Measurements from ENCODE around the gene HTR2B. TPM values are rescaled to one million over a fixed set of nuclear protein-coding genes. Genes with fewer than 3 reads are reported as not detected.

Gene HTR2B
- total RNA-seq, 1 experiment from 2014 or later, result not detected

DNA sequence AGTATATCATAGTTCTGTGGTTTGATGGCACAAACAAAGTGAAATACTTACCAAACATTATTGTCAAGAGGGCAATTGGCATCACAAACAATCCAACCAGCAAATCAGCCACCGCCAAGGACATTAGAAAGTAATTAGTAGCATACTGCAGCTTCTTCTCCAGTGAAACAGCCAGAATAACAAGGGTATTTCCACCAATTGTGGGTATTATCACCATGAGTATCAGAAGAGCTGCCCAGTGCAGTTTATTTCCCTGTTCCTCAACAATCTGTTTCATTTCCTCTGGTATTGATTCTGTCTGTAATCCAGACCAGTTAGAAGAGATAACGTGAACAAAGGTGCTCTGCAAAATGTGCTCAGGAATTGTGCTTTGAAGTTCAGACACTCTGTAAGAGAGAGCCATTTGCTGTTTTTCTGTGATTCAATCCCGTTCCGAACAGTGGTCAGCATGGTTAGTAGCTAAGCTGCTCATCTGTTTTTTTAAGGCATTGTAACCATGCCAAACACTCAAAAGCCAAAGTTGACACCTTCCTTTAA is 1.4 kb downstream of the HTR2B start:
- intact Hi-C loops (cut with micrococcal nuclease), result no loop called here
- H3K4me3 ChIP-seq (replicated peaks in 1 of 2; ENCODE audit: low read depth in 1 of 2, low read length in 2 of 2), result no peak overlapping the region
- no peak overlapping the region for H3K4me2 ChIP-seq (ENCODE audit: low read length)
- no peaks in the 10 kb centered on the region for H3K27me3 ChIP-seq (ENCODE audit: insufficient read depth, low read length)
- H4K20me1 ChIP-seq (ENCODE audit: insufficient read depth), result peaks cover 10% of the 10 kb centered on the region; the same call in 1 of the 2 replicates
- H3K9me2 ChIP-seq (ENCODE audit: insufficient read depth), result no peaks in the 10 kb centered on the region
- ChIA-PET POLR2A (no interaction called here), RAD21 (ENCODE audit: low non-redundant PET in 1 of 2, low total read pairs in 2 of 2, uncharacterized antibody in 2 of 2, unreplicated experiment in 2 of 2) (no interaction called here), CTCF (no interaction called here)
- BruUV-seq (replicated peaks), result no TSS peak
- H3K27ac ChIP-seq (ENCODE audit: low read depth, low read length), result no peak overlapping the region
- H3K4me1 ChIP-seq (ENCODE audit: control insufficient read depth in 1 of 2, insufficient read depth in 2 of 2, low read length in 2 of 2), result no peaks in the 10 kb centered on the region
- no peak overlapping the region for H3K9ac ChIP-seq (ENCODE audit: low read length)
- peaks cover 30% of the 10 kb centered on the region for H3K79me2 ChIP-seq (ENCODE audit: insufficient read depth, low read length)
- ATAC-seq (no peak), DNase-seq (ENCODE audit: low read depth, low spot score) (no peak)
- H3K36me3 ChIP-seq (ENCODE audit: control insufficient read depth in 1 of 2, insufficient read depth in 2 of 2, low read length in 2 of 2), result no peaks in the 10 kb centered on the region
- no peak overlapping the region for H2AFZ ChIP-seq (ENCODE audit: low read depth, low read length, poor library complexity, severe bottlenecking)
- H3K9me3 ChIP-seq (ENCODE audit: control insufficient read depth in 1 of 2, insufficient read depth in 1 of 2, low read depth in 1 of 2, low read length in 2 of 2), result no peaks in the 10 kb centered on the region
- TF ChIP-seq CEBPB (IDR thresholded peaks at IDR 0.05; ENCODE audit: low read depth) (no peak), JUND (IDR thresholded peaks at IDR 0.05) (no peak), YY1 (IDR thresholded peaks at IDR 0.05; ENCODE audit: extremely low read depth, insufficient replicate concordance, low read depth, low read length) (no peak), FOSL1 (IDR thresholded peaks at IDR 0.05; ENCODE audit: low read depth) (no peak), SRF (IDR thresholded peaks at IDR 0.05; ENCODE audit: low read depth) (no peak), SIN3A (IDR thresholded peaks at IDR 0.05; ENCODE audit: low read depth) (no peak), ELF1 (IDR thresholded peaks at IDR 0.05; ENCODE audit: borderline replicate concordance, low read depth) (no peak), EZH2phosphoT487 (IDR thresholded peaks at IDR 0.05; ENCODE audit: borderline replicate concordance) (no peak), CBX3 (IDR thresholded peaks at IDR 0.05; ENCODE audit: low read depth) (no peak), EZH2 (IDR thresholded peaks at IDR 0.05) (no peak)
- TF ChIP-seq, protein P1, sequence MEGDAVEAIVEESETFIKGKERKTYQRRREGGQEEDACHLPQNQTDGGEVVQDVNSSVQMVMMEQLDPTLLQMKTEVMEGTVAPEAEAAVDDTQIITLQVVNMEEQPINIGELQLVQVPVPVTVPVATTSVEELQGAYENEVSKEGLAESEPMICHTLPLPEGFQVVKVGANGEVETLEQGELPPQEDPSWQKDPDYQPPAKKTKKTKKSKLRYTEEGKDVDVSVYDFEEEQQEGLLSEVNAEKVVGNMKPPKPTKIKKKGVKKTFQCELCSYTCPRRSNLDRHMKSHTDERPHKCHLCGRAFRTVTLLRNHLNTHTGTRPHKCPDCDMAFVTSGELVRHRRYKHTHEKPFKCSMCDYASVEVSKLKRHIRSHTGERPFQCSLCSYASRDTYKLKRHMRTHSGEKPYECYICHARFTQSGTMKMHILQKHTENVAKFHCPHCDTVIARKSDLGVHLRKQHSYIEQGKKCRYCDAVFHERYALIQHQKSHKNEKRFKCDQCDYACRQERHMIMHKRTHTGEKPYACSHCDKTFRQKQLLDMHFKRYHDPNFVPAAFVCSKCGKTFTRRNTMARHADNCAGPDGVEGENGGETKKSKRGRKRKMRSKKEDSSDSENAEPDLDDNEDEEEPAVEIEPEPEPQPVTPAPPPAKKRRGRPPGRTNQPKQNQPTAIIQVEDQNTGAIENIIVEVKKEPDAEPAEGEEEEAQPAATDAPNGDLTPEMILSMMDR (IDR thresholded peaks at IDR 0.05 in 2 of 3, conservative IDR thresholded peaks at IDR 0.05 in 1 of 3; ENCODE audit: borderline replicate concordance in 1 of 3, insufficient read depth in 1 of 3, low read depth in 2 of 3, low read length in 2 of 3), result no peak
- TF ChIP-seq, protein P2, sequence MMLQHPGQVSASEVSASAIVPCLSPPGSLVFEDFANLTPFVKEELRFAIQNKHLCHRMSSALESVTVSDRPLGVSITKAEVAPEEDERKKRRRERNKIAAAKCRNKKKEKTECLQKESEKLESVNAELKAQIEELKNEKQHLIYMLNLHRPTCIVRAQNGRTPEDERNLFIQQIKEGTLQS (IDR thresholded peaks at IDR 0.05), result no peak
- TF ChIP-seq, protein P3, sequence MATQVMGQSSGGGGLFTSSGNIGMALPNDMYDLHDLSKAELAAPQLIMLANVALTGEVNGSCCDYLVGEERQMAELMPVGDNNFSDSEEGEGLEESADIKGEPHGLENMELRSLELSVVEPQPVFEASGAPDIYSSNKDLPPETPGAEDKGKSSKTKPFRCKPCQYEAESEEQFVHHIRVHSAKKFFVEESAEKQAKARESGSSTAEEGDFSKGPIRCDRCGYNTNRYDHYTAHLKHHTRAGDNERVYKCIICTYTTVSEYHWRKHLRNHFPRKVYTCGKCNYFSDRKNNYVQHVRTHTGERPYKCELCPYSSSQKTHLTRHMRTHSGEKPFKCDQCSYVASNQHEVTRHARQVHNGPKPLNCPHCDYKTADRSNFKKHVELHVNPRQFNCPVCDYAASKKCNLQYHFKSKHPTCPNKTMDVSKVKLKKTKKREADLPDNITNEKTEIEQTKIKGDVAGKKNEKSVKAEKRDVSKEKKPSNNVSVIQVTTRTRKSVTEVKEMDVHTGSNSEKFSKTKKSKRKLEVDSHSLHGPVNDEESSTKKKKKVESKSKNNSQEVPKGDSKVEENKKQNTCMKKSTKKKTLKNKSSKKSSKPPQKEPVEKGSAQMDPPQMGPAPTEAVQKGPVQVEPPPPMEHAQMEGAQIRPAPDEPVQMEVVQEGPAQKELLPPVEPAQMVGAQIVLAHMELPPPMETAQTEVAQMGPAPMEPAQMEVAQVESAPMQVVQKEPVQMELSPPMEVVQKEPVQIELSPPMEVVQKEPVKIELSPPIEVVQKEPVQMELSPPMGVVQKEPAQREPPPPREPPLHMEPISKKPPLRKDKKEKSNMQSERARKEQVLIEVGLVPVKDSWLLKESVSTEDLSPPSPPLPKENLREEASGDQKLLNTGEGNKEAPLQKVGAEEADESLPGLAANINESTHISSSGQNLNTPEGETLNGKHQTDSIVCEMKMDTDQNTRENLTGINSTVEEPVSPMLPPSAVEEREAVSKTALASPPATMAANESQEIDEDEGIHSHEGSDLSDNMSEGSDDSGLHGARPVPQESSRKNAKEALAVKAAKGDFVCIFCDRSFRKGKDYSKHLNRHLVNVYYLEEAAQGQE (IDR thresholded peaks at IDR 0.05; ENCODE audit: low read depth), result no peak
- TF ChIP-seq, protein P4, sequence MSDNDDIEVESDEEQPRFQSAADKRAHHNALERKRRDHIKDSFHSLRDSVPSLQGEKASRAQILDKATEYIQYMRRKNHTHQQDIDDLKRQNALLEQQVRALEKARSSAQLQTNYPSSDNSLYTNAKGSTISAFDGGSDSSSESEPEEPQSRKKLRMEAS (IDR thresholded peaks at IDR 0.05), result no peak
